Hepatocyte (in vitro differentiated cells): ENCODE data around the gene SALL1.

ENCODE experiments used
- EZH2 ChIP-seq: fragments of 200-600 bp; sonication (generic); IDR thresholded peaks from 2 replicates; pipeline ENCODE4 v1.6.1; 2016; ENCODE audit warnings: antibody characterized with exemption, mild to moderate bottlenecking, borderline replicate concordance
- TF ChIP-seq, protein P1 (sequence below): fragments of 200-600 bp; sonication (generic); IDR thresholded peaks from 2 replicates; pipeline ENCODE4 v1.5.1; 2016; ENCODE audit warnings: antibody characterized with exemption, mild to moderate bottlenecking; ENCODE audit not compliant: poor library complexity

DNA sequence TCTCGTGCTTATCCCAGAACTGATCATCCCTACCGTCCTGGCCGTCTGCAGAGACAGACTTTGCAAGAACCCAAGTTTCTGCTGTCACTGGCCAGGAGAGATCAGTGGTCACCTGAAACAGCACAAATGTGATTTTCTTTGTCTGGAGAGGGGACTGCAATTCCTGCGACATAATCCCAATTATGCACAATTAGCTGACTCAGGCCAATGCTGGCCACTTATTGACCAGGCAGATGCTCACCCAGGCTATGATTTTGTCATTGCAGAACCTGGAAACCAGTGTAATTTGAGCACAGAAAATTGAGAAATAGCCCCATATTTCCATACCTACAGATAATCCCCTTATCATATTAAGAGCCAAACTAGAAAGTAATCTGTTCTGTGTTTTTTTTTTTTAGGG is 34.7 kb downstream of the SALL1 start:
- TF ChIP-seq, protein P1, sequence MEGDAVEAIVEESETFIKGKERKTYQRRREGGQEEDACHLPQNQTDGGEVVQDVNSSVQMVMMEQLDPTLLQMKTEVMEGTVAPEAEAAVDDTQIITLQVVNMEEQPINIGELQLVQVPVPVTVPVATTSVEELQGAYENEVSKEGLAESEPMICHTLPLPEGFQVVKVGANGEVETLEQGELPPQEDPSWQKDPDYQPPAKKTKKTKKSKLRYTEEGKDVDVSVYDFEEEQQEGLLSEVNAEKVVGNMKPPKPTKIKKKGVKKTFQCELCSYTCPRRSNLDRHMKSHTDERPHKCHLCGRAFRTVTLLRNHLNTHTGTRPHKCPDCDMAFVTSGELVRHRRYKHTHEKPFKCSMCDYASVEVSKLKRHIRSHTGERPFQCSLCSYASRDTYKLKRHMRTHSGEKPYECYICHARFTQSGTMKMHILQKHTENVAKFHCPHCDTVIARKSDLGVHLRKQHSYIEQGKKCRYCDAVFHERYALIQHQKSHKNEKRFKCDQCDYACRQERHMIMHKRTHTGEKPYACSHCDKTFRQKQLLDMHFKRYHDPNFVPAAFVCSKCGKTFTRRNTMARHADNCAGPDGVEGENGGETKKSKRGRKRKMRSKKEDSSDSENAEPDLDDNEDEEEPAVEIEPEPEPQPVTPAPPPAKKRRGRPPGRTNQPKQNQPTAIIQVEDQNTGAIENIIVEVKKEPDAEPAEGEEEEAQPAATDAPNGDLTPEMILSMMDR, result no peak
- no peak for TF ChIP-seq EZH2
